MG63 (cell line): ENCODE results near the gene SAMD10. TPM values are rescaled to one million over a fixed set of nuclear protein-coding genes. Genes with fewer than 3 reads are reported as not detected.
"Not testable (repeated sequence)": the region's sequence is repeated elsewhere in the genome, so short reads cannot be mapped to it uniquely, and the experiment has no call there.

Experiments
- DNase-seq: peaks from one replicate; pipeline ENCODE4 v3.0.0-alpha.2; 2020
- H3K27me3 ChIP-seq: fragments of 250-450 bp; sonication (Bioruptor Pico); 2 replicates; pipeline ENCODE4 v1.5.1; 2020; ENCODE audit warnings: mild to moderate bottlenecking, moderate library complexity
- H3K36me3 ChIP-seq: fragments of 250-450 bp; sonication (Bioruptor Pico); 2 replicates; pipeline ENCODE4 v1.5.1; 2020; ENCODE audit warnings: mild to moderate bottlenecking, moderate library complexity
- H3K4me3 ChIP-seq: fragments of 250-450 bp; sonication (Bioruptor Pico); 2 replicates; pipeline ENCODE4 v1.5.1; 2020; ENCODE audit warnings: mild to moderate bottlenecking, moderate library complexity
- H3K9me3 ChIP-seq: fragments of 250-450 bp; sonication (Bioruptor Pico); 2 replicates; pipeline ENCODE4 v1.5.1; 2020; ENCODE audit warnings: mild to moderate bottlenecking, moderate library complexity
- total RNA-seq: library from RNA; depleted of rRNA; stranded (reverse); fragments of >200 nt; shearing (Covaris generic); gene quantifications from 2 replicates; pipeline ENCODE4 v1.2.3, GENCODE V29; 2014; ENCODE audit warnings: low replicate concordance

The SAMD10 gene
- total RNA-seq, 1 experiment from 2014 or later: 0.07 TPM

DNA sequence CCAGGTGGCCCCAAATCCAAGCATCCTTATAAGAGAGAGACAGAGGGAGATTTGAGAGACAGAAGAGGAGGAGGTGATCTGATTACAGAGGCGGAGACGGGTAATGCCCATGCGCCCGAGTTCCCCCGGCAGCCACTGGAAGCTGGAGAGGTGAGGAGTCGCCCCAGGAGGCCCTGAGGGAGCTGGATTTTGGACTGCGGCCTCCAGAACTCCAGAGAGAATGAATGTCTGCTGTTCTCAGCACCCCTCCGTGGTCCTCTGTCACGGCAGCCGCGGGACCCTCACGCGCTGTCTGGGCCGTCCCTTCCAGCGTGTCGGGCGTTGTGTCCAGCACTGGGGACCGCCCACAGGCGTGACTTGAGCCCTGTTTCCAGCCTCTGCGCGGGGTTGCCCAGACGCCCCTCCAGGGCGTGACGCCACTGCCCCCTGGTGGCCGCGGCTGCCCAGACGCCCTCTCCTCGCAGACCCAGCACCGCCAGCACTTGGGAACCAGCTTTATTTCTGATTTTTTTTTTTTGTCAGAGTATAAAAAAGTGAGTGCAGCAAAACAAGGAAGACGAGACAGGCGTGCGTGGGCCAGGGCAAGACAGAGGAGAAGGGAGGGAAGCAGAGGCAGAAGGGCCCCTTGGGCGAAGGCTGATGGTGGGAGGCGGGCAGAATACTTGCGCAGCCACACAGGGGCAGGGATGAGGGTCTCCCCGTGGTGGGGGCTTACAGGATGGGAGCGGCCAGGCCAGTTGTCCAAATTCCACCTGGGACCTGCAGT is 5.6 kb downstream of the SAMD10 start:
- Histone ChIP-seq H3K27me3 (no peaks in the 10 kb centered on the region), H3K9me3 (no peaks in the 10 kb centered on the region), H3K4me3 (peak overlapping the region; percentile 34), H3K36me3 (peaks cover under 1% of the 10 kb centered on the region)
- peak; percentile 87 for DNase-seq

DNA sequence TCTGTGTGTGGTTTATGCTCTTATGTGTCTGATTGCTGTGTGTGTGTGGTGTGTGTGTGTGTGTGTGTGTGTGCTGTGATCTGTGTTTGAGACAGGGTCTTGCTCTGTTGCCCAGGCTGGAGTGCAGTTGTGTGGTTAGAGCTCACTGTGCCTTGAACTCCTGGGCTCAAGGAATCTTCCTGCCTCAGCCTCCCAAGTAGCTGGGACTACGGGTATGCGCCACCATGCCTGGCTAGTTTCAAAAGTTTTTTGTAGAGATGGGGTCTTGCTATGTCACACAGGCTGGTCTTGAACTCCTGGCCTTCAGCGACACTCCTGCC is 6.3 kb downstream of the SAMD10 start:
- no peak overlapping the region for H3K4me3 ChIP-seq
- H3K36me3 ChIP-seq: peaks cover 8% of the 10 kb centered on the region
- DNase-seq: no peak
- no peaks in the 10 kb centered on the region for H3K27me3 ChIP-seq
- no peaks in the 10 kb centered on the region for H3K9me3 ChIP-seq

DNA sequence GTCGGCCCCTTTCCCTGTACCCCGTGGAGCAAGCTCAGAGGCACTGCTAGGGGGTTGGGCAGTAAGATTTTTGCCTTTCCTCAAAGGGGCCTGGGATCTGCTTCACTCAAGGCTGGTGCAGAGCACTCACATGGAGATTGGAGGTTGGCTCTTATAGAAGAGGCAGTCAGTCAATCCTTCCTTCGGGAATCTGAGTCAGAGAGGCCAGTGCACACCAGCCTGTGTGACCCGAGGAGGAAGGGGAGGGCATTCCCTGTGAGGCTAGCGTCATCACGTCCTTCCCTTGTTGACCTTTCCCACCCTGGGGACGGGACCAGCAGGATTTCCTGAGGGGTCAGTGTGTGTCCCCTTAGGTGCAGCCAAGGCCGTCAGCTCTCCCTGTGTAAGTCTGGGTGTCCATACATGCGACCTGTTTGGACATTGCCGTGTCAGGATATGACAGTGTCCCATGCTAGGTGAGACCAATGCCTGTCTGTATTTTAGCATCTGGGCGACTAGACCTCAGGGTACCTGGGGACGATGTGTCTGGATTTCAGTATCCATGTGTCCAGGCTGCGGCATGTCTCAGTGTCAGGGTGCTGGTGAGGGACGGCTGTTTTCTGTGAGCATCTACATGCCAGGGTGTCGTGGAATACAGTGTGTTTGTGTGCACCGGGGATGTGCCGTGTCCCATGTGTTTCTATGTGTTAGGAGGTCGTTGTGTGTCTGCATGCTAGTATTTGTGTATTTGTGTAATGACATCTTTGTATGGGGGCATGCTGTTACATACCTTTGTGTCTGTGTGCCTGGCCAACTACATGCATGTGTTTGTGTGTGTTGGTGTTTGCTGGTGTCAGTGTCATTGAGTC is 6.9 kb downstream of the SAMD10 start:
- DNase-seq: no peak
- Histone ChIP-seq H3K36me3 (peaks cover 13% of the 10 kb centered on the region), H3K4me3 (no peak overlapping the region), H3K9me3 (no peaks in the 10 kb centered on the region), H3K27me3 (no peaks in the 10 kb centered on the region)

DNA sequence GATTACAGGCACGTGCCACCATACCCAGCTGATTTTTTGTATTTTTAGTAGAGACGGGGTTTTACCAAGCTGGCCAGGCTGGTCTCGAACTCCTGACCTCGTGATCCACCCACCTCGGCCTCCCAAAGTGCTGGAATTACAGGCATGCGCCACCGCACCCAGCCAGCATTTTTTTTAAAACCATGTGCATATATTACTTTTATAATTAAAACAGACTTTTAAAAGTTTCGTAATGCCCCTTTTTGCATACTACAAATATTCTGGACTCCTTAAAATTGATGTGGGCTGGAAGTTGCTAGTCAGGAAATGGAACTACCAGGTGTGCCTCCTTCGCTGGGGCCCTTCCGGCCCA is 7.5 kb downstream of the SAMD10 start:
- DNase-seq, H3K27me3 ChIP-seq, H3K4me3 ChIP-seq, H3K9me3 ChIP-seq: not testable (repeated sequence)
- peaks cover 19% of the 10 kb centered on the region for H3K36me3 ChIP-seq

DNA sequence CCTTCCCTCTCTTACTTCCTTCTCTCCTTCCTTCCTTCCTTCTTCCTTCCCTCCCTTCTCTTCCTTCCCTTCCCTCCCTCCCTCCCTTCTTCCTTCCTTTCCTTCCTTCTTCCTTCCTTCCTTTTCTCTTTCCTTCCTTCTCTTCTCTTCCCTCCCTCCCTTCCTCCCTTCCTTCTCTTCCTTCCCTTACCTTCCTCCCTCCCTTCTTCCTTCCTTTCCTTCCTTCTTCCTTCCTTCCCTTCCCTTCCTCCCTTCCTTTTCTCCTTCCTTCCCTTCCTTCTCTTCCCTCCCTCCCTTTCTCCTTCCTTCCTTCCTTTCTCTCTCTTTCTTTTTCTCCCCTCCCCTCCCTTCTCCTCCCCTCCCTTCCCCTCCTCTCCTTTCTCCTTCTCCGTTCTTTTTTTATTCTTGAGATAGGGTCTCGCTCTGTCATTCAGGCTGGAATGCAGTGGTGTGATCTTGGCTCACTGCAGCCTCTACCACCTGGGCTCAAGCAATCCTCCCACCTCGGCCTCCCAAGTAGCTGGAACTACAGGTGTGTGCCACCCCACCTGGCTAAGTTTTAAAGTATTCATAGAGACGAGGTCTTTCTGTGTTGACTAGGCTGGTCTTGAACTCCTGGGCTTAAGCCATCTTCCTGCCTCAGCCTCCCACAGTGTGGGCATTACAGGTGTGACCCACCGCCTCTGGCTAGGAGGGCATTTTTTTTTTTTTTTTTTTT is 8.6 kb downstream of the SAMD10 start:
- Histone ChIP-seq H3K4me3 (no peak overlapping the region), H3K9me3 (no peaks in the 10 kb centered on the region), H3K27me3 (no peaks in the 10 kb centered on the region), H3K36me3 (peaks cover 29% of the 10 kb centered on the region)
- DNase-seq: no peak

DNA sequence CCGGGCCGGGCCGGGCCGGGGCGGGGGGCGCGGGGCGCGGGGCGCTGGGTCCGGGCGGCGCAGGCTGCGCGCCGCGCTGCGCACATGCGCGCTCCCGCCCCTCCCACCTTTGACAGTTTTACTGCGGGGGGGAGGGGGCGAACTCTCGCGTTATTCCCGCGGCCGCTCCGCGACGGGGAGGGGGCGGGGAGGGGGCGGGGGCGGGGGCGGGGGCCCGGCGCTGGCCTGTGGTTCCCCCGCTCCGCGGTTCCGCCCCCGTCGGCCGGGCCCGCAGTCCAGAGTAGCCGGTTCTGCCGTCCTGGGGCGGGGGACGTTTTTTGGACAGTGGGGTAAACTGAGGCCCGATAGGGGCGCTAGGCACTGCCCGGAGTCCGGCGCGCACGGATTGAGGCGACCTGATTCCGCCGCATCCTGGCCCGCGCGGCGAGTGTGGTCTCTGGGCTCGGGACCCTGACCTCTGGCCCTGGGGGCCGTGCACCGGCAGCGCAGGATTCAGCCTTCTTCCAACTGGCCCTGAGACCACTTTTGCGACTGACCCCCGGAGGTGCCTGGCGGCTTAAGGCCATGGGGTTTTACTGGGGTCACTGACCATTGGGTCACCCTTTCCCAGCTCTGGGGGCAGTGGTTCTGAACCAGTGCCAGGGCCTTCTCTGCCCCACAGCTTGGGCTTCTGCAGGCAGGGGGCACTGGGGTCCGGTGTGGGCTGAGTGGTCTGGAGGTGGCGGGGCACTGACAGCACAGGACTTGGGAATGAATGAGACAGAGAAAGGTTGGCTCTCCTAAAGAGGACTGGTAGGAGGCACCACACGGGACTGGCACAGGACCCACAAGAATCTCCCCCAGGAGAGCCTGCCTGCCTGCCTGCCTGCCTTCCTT is 9.4 kb downstream of the SAMD10 start, which contains the start of gene ZNF512B:
ZNF512B (minus strand) TSS at position 93 of the 876 bp plus-strand sequence. CDS start 1,980 bp downstream, outside the sequence.
- H3K36me3 ChIP-seq: peaks cover 29% of the 10 kb centered on the region
- DNase-seq: peak; percentile 78
- peak within 1 kb of the TSS; percentile 71 for H3K4me3 ChIP-seq
- no peaks in the 10 kb centered on the region for H3K9me3 ChIP-seq
- H3K27me3 ChIP-seq: no peaks in the 10 kb centered on the region

DNA sequence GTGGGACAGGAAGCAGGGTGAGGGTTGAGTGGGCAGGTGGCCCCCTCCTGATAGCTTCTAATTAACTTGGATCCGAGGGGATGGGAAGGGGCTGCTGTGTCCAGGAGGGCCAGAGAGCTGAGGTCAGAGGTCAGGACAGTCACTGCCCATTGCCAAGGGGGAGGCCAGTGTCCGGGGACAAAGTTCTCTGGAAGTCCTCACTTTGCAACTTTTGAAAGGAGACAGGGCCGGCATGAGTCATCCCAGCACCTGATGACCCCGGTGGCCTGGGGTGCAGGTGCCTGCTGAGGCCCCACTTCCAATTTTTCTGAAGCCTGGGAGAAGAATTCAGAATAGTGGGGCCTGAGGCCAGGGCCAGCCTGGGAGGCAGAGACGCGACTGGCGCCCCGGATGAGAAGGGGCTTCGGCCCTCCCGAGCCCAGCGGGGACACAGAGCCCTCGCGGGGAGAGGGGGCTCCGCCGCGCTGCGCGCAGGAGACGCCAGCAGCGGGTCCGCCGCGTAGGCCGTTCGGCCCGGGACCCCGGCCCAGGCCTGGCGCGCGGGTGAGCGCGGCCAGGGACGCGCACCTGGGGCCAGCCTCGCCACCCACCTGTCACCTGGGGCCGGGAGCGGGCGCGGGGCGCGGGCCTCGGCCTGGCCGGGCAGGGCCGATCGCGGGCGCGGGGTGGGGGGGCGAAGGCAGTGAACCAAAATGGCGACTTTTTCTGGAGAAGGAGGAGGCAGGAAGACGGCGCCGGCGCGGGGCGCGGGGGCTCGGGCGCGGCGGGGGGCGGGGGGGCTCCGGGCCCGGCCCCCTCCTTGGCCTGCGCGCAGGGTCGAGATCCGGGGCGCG is 10.3 kb downstream of the SAMD10 start:
- H3K4me3 ChIP-seq: peak overlapping the region; percentile 71
- H3K27me3 ChIP-seq: no peaks in the 10 kb centered on the region
- DNase-seq: no peak
- no peaks in the 10 kb centered on the region for H3K9me3 ChIP-seq
- H3K36me3 ChIP-seq: peaks cover 32% of the 10 kb centered on the region

DNA sequence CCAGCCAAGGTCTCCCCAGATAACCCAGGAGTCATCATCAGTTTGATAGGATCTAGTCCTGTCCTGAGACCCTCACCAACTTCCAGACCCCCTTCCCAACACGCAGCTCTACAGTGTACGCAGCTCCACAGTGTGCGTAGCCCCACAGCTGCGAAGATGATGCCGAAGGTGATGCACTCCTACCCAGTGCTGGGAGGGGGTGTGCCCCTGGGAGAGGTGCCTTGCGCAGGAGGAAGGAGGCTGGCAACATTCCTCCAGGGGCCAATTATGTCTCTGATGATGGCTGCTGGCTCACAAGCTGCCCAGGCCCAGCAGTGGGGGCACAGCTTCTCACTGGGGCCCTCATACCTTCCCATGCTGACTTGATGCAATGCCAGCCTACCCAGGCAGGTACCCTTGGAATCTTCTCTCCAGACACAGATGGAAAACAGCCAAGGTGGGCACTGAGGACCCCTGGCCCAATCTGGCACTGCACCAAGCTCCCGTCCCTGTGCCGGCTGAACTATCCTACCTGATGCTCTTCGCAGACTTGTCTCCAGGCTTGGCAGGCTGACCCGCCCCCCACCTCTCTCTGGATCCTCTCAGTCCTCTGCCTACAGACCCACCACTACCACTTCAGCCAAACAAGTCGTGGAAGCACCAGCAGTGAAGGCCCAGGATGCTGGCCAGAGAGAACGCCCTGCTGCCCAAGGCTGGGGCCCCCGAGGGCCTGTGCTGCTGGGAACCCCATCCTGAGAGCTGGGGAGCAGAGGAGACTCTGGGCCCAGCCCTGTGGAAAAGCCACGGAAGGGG is 11.1 kb downstream of the SAMD10 start:
- DNase-seq: no peak
- H3K9me3 ChIP-seq: no peaks in the 10 kb centered on the region

DNA sequence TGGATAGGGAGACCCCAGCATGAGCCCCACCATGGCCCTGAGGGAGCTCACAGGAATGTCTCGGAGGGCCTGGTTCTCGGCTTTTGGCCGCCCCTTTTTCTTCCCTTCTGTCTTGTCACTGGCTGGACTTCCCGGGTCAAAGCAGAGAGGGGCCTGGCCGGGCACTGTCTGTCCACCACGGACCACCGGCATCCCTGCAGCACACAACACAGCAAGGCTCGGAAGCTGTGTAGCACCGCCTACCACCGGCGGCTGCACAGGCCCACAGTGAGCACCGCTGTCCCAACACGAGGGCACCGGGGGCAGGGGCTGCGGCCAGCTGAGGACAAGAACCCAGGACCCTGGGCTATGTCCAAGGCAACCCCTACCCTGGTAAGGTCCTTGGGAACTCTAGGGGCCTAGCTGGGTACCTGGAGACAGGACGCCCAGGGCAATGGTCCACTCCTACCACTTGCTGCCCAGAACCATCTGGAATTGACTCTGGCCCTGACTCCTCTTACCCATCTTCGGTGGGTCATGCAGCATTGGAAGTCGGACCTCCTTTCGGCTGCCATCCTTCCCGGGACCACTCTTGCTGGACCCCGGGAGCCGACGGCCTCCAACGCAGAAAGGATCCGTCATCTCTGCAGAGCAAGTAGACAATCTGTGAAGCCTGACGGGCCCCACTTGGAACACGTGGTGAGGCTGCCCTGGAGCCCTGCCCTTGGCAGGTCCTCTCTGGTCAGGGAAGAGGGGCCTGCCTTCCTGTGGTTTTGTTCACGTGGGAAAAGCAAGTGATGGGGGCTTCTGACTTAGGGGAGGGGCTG is 11.9 kb downstream of the SAMD10 start:
- no peak for DNase-seq
- H3K9me3 ChIP-seq: no peaks in the 10 kb centered on the region
- no peaks in the 10 kb centered on the region for H3K27me3 ChIP-seq
- H3K4me3 ChIP-seq: no peak overlapping the region
- peaks cover 49% of the 10 kb centered on the region for H3K36me3 ChIP-seq

More for the DNA sequence above, 11.1 kb downstream of the SAMD10 start:
- no peaks in the 10 kb centered on the region for H3K27me3 ChIP-seq
- H3K36me3 ChIP-seq: peaks cover 41% of the 10 kb centered on the region
- peak overlapping the region; percentile 71 for H3K4me3 ChIP-seq

DNA sequence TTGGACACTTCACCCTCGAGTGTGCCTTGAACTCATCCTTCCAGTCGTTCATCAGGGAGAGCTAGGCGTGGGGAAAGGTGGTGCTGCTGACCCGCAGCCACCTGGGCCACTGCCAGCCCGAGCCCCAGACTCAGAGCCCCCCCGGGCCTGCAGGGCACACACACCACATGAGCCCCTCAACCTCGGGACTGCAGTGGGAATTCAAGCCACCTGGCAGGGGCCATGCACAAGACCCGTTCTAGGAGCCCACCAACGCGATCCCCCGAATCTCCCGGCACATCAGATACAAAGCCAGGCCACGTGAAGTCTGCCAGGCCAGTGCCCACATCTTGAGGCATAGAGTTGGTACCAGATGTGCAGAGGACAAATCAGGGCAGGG is 12.5 kb downstream of the SAMD10 start:
- no peak overlapping the region for H3K4me3 ChIP-seq
- peaks cover 55% of the 10 kb centered on the region for H3K36me3 ChIP-seq
- H3K9me3 ChIP-seq: no peaks in the 10 kb centered on the region
- no peak for DNase-seq
- no peaks in the 10 kb centered on the region for H3K27me3 ChIP-seq

DNA sequence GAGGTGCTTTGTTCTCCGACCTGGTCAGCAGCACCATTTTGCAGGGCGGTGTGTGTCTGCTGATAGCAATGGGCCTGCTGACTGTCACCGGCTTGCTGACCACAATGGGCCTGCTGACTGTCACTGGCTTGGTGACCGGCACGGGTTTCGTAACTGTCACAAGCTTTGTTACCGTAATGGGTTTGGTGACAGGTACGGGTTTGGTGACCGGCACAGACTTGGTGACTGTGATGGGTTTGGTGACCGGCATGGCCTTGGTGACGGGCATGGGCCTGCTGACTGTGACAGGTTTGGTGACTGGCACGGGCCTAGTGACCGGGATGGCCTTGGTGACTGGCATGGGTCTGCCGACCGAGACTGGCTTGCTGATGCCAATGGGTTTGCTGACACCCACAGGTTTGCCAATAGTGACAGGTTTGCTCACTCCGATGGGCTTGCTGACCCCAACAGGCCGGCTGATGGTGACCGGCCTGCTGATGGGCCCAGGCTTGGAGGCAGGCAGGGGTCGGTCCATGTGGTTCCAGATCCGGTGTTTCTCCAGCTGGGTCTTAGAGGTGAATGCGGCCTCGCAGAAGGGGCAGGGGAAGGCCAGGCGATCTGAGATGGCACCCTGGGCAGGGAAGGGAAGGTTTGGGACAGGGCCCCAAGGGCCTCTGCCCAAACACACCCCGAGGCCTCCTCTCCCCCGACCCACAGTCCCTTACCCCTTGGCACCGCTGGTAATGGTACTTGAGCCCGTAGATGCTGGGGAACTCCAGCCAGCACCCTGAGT is 13.1 kb downstream of the SAMD10 start:
- no peaks in the 10 kb centered on the region for H3K9me3 ChIP-seq
- no peak overlapping the region for H3K4me3 ChIP-seq
- no peak for DNase-seq
- no peaks in the 10 kb centered on the region for H3K27me3 ChIP-seq
- H3K36me3 ChIP-seq: peaks cover 60% of the 10 kb centered on the region

DNA sequence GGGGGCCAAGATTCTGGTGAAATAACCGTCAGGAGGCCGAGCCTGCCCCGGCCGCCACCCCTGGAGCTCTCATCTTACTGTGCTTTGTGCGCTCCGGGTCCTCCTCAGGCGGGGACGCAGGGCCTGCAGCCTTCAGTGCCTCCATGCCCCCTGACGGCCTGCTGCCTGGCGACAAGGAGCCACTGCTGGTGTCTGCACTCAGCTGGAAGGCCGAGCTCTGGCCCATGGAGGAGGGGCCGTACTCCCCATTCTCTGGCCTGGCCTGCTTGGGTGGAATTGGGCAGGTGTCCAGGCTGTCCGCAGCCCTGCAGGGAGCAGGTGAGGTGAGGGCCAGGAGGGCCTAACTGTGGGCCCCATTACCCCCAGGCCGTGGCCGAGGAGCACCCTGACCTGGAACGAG is 15.0 kb downstream of the SAMD10 start:
- Histone ChIP-seq H3K4me3 (no peak overlapping the region), H3K36me3 (peaks cover 70% of the 10 kb centered on the region), H3K27me3 (no peaks in the 10 kb centered on the region), H3K9me3 (no peaks in the 10 kb centered on the region)
- DNase-seq: no peak

DNA sequence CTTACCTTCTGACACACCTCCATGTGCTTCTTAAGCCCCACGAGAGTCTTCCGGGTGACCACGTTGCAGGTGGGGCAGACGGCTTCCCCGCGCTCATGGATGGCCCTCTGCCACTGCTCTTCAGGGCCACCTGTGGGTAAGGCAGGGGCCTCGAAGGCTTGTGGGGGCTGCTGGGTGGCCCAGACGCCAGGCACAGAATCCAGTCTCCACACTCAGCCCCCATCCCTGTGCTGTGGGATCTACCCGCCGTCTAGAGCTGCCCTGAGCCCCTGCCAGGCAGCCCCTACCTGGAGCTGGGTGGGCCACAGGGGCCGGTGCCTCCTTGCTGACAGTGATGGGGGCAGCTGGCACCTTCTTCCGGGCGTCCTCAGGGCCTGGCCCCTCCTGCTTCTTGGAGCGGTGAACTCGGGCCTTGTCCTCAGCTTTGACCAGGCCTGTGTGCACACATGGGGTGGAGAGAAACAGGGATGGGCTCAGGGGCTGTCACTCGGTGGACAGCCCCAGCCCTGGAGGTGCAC is 15.6 kb downstream of the SAMD10 start:
- Histone ChIP-seq H3K4me3 (no peak overlapping the region), H3K27me3 (no peaks in the 10 kb centered on the region), H3K36me3 (peaks cover 75% of the 10 kb centered on the region), H3K9me3 (no peaks in the 10 kb centered on the region)
- no peak for DNase-seq
